Measurements from ENCODE around the gene SCCPDH. TPM values are rescaled to one million over a fixed set of nuclear protein-coding genes. Genes with fewer than 3 reads are reported as not detected.

The SCCPDH gene
- polyA plus RNA-seq, 2 of the 4 experiments (the other 2 are of a cell fraction), result 49.3 to 59.8 TPM

GRCh38 chr1:246724731-246725095 is 504 bp downstream of the SCCPDH start:
- FAIRE-seq, result no peak
- peak; percentile 42 to 48 for DNase-seq (ENCODE audit: low read depth in 1 of 2, low spot score in 1 of 2)

GRCh38 chr1:246725191-246725590 is 982 bp downstream of the SCCPDH start:
- CTCF ChIA-PET, result interaction anchor here (0.9 to 1.6 kb wide), 3 partner anchors 13 to 36 kb away, joined by 4 to 7 read pairs (median 4); no protein-coding TSS in a partner anchor
- Histone ChIP-seq H3K4me2 (peak overlapping the region; percentile 88), H3K27ac (peak overlapping the region in 1 of 2 experiments; percentile 96; a peak in 4 of 6 replicates), H3K9me3 (no peaks in the 10 kb centered on the region), H3K4me3 (peak overlapping the region; percentile 77), H3K4me1 (peaks cover 16% of the 10 kb centered on the region; the same call in 2 of the 3 replicates)
- no peak for ATAC-seq
- WGBS (ENCODE audit: missing lambda C conversion rate), result 84% methylated on average over 9 of the region's 9 CpGs
- no peak for TF ChIP-seq RNF2 (IDR thresholded peaks at IDR 0.05; ENCODE audit: borderline replicate concordance, low read depth)
- TF ChIP-seq GATA3 (IDR thresholded peaks at IDR 0.05; ENCODE audit: borderline replicate concordance), result no peak
- TF ChIP-seq HOXB13 (CRISPR knock-in tag; IDR thresholded peaks at IDR 0.05; ENCODE audit: low read depth), result no peak
- no peak for TF ChIP-seq FOSL2 (IDR thresholded peaks at IDR 0.05)
- no peak for TF ChIP-seq FOSL2 (CRISPR knock-in tag; IDR thresholded peaks at IDR 0.05)
- TF ChIP-seq RFX5 (IDR thresholded peaks at IDR 0.05), result no peak
- no peak for TF ChIP-seq PHF8 (IDR thresholded peaks at IDR 0.05; ENCODE audit: borderline replicate concordance, low read depth)
- TF ChIP-seq POLR2A (IDR thresholded peaks at IDR 0.05; ENCODE audit: low read length), result no peak
- no peak for TF ChIP-seq CEBPB (IDR thresholded peaks at IDR 0.05)
- TF ChIP-seq SREBF2 (IDR thresholded peaks at IDR 0.05), result no peak
- no peak for TF ChIP-seq RARB (CRISPR knock-in tag; IDR thresholded peaks at IDR 0.05)
- no peak for TF ChIP-seq CBX2 (IDR thresholded peaks at IDR 0.05; ENCODE audit: borderline replicate concordance, low read depth)
- peak in 1 of 2 experiments; percentile 15 for DNase-seq (ENCODE audit: low read depth in 1 of 2, low spot score in 1 of 2)
- no peak for FAIRE-seq
- POLR2A ChIA-PET, result interaction anchor here (0.9 to 1.3 kb wide), 2 partner anchors 13 to 159 kb away, joined by 3 to 6 read pairs; partner anchors contain the start of genes CNST and TFB2M

More at GRCh38 chr1:246724731-246725095, 504 bp downstream of the SCCPDH start:
- TF ChIP-seq FOXS1 (CRISPR knock-in tag; IDR thresholded peaks at IDR 0.05) (no peak), SREBF2 (IDR thresholded peaks at IDR 0.05) (no peak), BHLHE40 (IDR thresholded peaks at IDR 0.05; ENCODE audit: low read depth, low read length) (no peak), GATA3 (IDR thresholded peaks at IDR 0.05; ENCODE audit: borderline replicate concordance) (no peak), EP300 (IDR thresholded peaks at IDR 0.05) (no peak), BCL3 (IDR thresholded peaks at IDR 0.05) (no peak), MAZ (IDR thresholded peaks at IDR 0.05; ENCODE audit: borderline replicate concordance, low read depth, low read length) (no peak), PHF8 (IDR thresholded peaks at IDR 0.05; ENCODE audit: borderline replicate concordance, low read depth) (0 out of 2 replicates have a peak, but pooled peaks have one; percentile 55), ZSCAN20 (CRISPR knock-in tag; IDR thresholded peaks at IDR 0.05) (no peak), EHMT2 (IDR thresholded peaks at IDR 0.05; ENCODE audit: low read depth) (no peak), E2F6 (IDR thresholded peaks at IDR 0.05; ENCODE audit: borderline replicate concordance, low read depth) (peak; percentile 72; the same call in 1 of the 2 replicates), HDAC2 (IDR thresholded peaks at IDR 0.05) (no peak), HEYL (CRISPR knock-in tag; IDR thresholded peaks at IDR 0.05) (no peak), HMGXB4 (CRISPR knock-in tag; IDR thresholded peaks at IDR 0.05; ENCODE audit: borderline replicate concordance) (no peak), MAX (IDR thresholded peaks at IDR 0.05) (peak; percentile 56; the same call in 1 of the 2 replicates), EHF (CRISPR knock-in tag; IDR thresholded peaks at IDR 0.05) (no peak), CEBPB (IDR thresholded peaks at IDR 0.05) (no peak), FOSL2 (IDR thresholded peaks at IDR 0.05) (no peak), FOSL2 (CRISPR knock-in tag; IDR thresholded peaks at IDR 0.05) (no peak), RCOR1 (IDR thresholded peaks at IDR 0.05; ENCODE audit: low read depth, low read length) (no peak), CHD4 (IDR thresholded peaks at IDR 0.05; ENCODE audit: borderline replicate concordance) (no peak)
- ChIA-PET POLR2A (interaction anchor here (0.7 to 1.3 kb wide), 6 partner anchors 11 to 1572 kb away, joined by 3 to 6 read pairs (median 3); partner anchors contain the start of genes CNST and TFB2M), CTCF (interaction anchor here (0.9 to 1.8 kb wide), 6 partner anchors 12 to 227 kb away, joined by 3 to 7 read pairs (median 4); no protein-coding TSS in a partner anchor)
- ATAC-seq, result peak; percentile 79 to 83
- Histone ChIP-seq H3K27ac (peak overlapping the region; percentile 87 to 96), H3K4me2 (peak overlapping the region; percentile 88), H3K4me3 (peak overlapping the region; percentile 77), H3K4me1 (peaks cover 16% of the 10 kb centered on the region; the same call in 2 of the 3 replicates), H3K9me3 (no peaks in the 10 kb centered on the region)
- WGBS (ENCODE audit: missing lambda C conversion rate), result 3% methylated on average over 13 of the region's 13 CpGs

Measured in A549 (cell line).